ENCODE measurements around the gene LRRN4CL. TPM values are rescaled to one million over a fixed set of nuclear protein-coding genes. Genes with fewer than 3 reads are reported as not detected.
A peak's percentile ranks its signal among the peaks of the same experiment; 100 is the strongest.

LRRN4CL gene
- total and polyA plus RNA-seq, 9 of the 15 experiments (the other 6 are each of a cell fraction or from before 2014, with no cell fraction given), result 0.03 to 0.11 (median 0.05) TPM; not detected in 4

- TF ChIP-seq MGA (IDR thresholded peaks at IDR 0.05) (peak; percentile 97), WHSC1 (IDR thresholded peaks at IDR 0.05; ENCODE audit: low read length) (no peak), NFE2L1 (tag; IDR thresholded peaks at IDR 0.05; ENCODE audit: borderline replicate concordance, low read depth) (no peak), DLX4 (CRISPR knock-in tag; IDR thresholded peaks at IDR 0.05) (no peak), CHD2 (IDR thresholded peaks at IDR 0.05; ENCODE audit: low read depth, low read length) (peak; percentile 67), CBFB (CRISPR knock-in tag; IDR thresholded peaks at IDR 0.05) (no peak), SETDB1 (IDR thresholded peaks at IDR 0.05; ENCODE audit: low read length) (no peak), SIX5 (IDR thresholded peaks at IDR 0.05; ENCODE audit: borderline replicate concordance in 1 of 2, insufficient read depth in 1 of 2, low read depth in 1 of 2, low read length in 2 of 2) (no peak), SREBF2 (CRISPR knock-in tag; IDR thresholded peaks at IDR 0.05) (no peak), ZNF239 (CRISPR knock-in tag; IDR thresholded peaks at IDR 0.05) (peak; percentile 11; the same call in 1 of the 2 replicates), RHOXF2B (CRISPR knock-in tag; conservative IDR thresholded peaks at IDR 0.05) (0 out of 2 replicates have a peak, but pooled peaks have one; percentile 10)
- TF ChIP-seq, protein P1, sequence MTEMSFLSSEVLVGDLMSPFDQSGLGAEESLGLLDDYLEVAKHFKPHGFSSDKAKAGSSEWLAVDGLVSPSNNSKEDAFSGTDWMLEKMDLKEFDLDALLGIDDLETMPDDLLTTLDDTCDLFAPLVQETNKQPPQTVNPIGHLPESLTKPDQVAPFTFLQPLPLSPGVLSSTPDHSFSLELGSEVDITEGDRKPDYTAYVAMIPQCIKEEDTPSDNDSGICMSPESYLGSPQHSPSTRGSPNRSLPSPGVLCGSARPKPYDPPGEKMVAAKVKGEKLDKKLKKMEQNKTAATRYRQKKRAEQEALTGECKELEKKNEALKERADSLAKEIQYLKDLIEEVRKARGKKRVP (CRISPR knock-in tag; IDR thresholded peaks at IDR 0.05), result 0 out of 2 replicates have a peak, but pooled peaks have one; percentile 16
- TF ChIP-seq, protein P2, sequence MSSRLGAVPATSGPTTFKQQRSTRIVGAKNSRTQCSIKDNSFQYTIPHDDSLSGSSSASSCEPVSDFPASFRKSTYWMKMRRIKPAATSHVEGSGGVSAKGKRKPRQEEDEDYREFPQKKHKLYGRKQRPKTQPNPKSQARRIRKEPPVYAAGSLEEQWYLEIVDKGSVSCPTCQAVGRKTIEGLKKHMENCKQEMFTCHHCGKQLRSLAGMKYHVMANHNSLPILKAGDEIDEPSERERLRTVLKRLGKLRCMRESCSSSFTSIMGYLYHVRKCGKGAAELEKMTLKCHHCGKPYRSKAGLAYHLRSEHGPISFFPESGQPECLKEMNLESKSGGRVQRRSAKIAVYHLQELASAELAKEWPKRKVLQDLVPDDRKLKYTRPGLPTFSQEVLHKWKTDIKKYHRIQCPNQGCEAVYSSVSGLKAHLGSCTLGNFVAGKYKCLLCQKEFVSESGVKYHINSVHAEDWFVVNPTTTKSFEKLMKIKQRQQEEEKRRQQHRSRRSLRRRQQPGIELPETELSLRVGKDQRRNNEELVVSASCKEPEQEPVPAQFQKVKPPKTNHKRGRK (tag; IDR thresholded peaks at IDR 0.05), result no peak
Measured at GRCh38 chr11:62727165-62727871, 38.0 kb upstream of the LRRN4CL start, which contains the start of gene HNRNPUL2 (continued).

Data from K562 (cell line).